ENCODE data around the gene ARFRP1.

Gene ARFRP1

GRCh38 chr20:63743210-63743970 is 35.6 kb upstream of the ARFRP1 start:
- DNase-seq (ENCODE audit: low read depth, low spot score) = no peak

GRCh38 chr20:63742381-63743024 is 34.7 kb upstream of the ARFRP1 start:
- DNase-seq (ENCODE audit: low read depth, low spot score) = no peak

- DNase-seq (ENCODE audit: low read depth, low spot score) = no peak
Measured at GRCh38 chr20:63741676-63742380, 34.1 kb upstream of the ARFRP1 start.

GRCh38 chr20:63741354-63741675 is 33.5 kb upstream of the ARFRP1 start:
- no peak for DNase-seq (ENCODE audit: low read depth, low spot score)

GRCh38 chr20:63740627-63741353 is 33.0 kb upstream of the ARFRP1 start:
- peak; percentile 87 for DNase-seq (ENCODE audit: low read depth, low spot score)

GRCh38 chr20:63740070-63740626 is 32.4 kb upstream of the ARFRP1 start:
- DNase-seq (ENCODE audit: low read depth, low spot score) = no peak

GRCh38 chr20:63739130-63740069 is 31.6 kb upstream of the ARFRP1 start, which contains the start of gene SLC2A4RG:
Gene SLC2A4RG (plus strand): TSS chr20:63739776. CDS start chr20:63739913, 137 bp downstream.
- no peak for DNase-seq (ENCODE audit: low read depth, low spot score)

GRCh38 chr20:63738687-63739129 is 30.9 kb upstream of the ARFRP1 start:
- peak; percentile 82 for DNase-seq (ENCODE audit: low read depth, low spot score)

GRCh38 chr20:63737945-63738686 is 30.3 kb upstream of the ARFRP1 start:
- DNase-seq (ENCODE audit: low read depth, low spot score) = no peak

- DNase-seq (ENCODE audit: low read depth, low spot score) = no peak
Measured at GRCh38 chr20:63737695-63737944, 29.8 kb upstream of the ARFRP1 start.

- no peak for DNase-seq (ENCODE audit: low read depth, low spot score)
Measured at GRCh38 chr20:63736893-63737694, 29.3 kb upstream of the ARFRP1 start.

GRCh38 chr20:63735859-63736718 is 28.3 kb upstream of the ARFRP1 start, which contains the start of gene LIME1:
Gene LIME1 (plus strand): TSS chr20:63736664. CDS start chr20:63737550, 886 bp downstream.
- no peak for DNase-seq (ENCODE audit: low read depth, low spot score)

GRCh38 chr20:63734946-63735858 is 27.4 kb upstream of the ARFRP1 start:
- no peak for DNase-seq (ENCODE audit: low read depth, low spot score)

- DNase-seq (ENCODE audit: low read depth, low spot score) = no peak
Measured at GRCh38 chr20:63734111-63734945, 26.6 kb upstream of the ARFRP1 start.

- DNase-seq (ENCODE audit: low read depth, low spot score) = no peak
Measured at GRCh38 chr20:63733579-63734081, 25.9 kb upstream of the ARFRP1 start.

GRCh38 chr20:63733117-63733516 is 25.3 kb upstream of the ARFRP1 start:
- no peak for DNase-seq (ENCODE audit: low read depth, low spot score)
